Mammary epithelial cell (primary cell): Measurements from ENCODE around the gene ABCB9.

Source experiments
- CTCF ChIP-seq, 2 donors: IDR thresholded peaks in 1 of 2; conservative IDR thresholded peaks in 1 of 2; 2 replicates each; pipeline ENCODE4 v1.5.1; 2011 to 2012; ENCODE audit warnings: inconsistent platforms in 2 of 2, low read length in 2 of 2, mild to moderate bottlenecking in 2 of 2, control low read depth in 1 of 2, low read depth in 1 of 2; ENCODE audit not compliant: insufficient read depth in 1 of 2; ENCODE audit errors: extremely low read depth in 1 of 2
- EZH2 ChIP-seq: IDR thresholded peaks from 2 replicates; pipeline ENCODE4 v1.6.1; 2012; ENCODE audit warnings: low read length, inconsistent platforms, borderline replicate concordance

GRCh38 chr12:122968104-122968503 lies 1.8 kb upstream of the ABCB9 start:
- no peak for TF ChIP-seq CTCF (conservative IDR thresholded peaks at IDR 0.05 in 1 of 2, IDR thresholded peaks at IDR 0.05 in 1 of 2; ENCODE audit: extremely low read depth in 1 of 2, insufficient read depth in 1 of 2, low read depth in 1 of 2, low read length in 2 of 2)
- TF ChIP-seq EZH2, result no peak
